SHP77 (cell line): ENCODE measurements around the gene NTRK2.

Source experiments
- DNase-seq, 2 experiments: peaks; one replicate each; lab custom pipeline; 2025; lab: John Stamatoyannopoulos, UW

Gene NTRK2

DNA sequence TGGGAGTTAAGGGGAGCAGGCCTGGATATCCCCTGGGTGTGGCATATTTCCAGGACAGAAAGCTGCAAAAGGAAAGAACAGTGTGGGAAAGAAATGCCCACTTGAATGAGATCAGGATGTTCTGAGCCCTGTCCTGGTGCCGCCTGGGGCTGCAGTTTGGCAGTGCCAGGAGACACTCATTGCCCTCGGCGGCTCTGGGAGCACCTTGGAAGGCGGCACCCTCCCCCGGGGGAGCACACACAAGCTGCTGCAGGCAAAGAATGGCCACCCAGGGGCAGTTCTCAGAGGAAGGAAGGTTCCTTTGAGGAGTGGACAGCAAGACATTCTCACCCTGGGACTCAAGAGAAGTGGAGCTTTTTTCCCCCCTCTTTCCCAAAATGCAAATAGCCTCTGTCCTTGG lies 305.3 kb downstream of the NTRK2 start:
- no peak for DNase-seq

GRCh38 chr9:84975926-84976325 lies 306.4 kb downstream of the NTRK2 start:
- no peak for DNase-seq

DNA sequence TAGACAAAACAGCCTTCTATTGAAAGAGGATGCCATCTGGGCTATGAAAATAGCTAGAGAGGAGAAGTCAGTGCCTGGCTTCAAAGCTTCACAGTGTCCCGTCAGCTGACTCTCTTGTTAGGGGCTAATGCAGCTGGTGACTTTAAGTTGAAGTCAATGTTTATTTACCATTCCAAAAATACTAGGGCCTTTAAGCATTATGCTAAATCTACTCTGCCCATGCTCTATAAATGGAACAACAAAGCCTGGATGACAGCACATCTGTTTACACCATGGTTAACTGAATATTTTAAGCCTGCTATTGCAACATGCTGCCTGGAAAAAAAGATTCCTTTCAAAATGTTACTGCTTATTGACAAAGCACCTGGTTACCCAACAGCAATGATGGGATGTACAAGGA lies 309.1 kb downstream of the NTRK2 start:
- DNase-seq: no peak

DNA sequence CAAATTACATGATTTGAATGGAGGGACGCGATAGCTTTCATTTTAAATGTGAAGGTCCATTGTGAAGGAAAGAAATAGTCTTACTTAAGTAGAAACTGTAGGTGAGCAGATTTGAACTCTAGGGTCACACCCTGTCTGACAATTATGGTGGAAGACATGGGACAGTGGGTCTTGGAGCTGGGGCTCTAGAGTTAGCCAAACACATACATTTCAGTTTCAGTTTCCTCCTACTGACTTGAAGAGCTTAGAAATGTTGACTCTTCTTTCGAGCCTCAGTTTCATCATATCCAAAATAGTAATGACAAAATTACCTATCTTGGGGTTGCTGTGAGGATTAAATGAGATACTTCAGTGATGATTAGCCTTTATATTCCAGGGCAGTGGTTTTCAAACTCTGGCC lies 314.2 kb downstream of the NTRK2 start:
- no peak for DNase-seq

GRCh38 chr9:84988621-84989020 lies 319.1 kb downstream of the NTRK2 start:
- no peak for DNase-seq

DNA sequence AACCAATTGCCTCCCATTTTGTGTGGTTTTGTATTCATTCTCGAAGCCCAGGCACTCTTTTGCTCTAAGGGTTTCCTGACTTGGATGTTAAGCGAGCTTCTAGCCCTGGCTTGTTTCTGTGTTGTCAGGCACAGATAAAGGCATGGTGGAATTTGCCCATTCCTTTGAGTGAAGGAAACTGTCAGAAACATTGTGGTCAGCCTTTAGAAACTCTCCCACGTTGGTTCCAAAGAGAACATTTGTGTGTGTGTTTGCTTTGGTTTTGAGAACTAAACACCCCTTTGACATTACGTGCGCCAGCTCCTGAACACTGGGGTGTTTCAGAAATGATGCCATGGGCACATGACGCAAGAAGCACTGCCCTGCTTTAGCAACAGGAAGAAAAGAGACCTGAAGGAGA lies 320.9 kb downstream of the NTRK2 start:
- DNase-seq: no peak

DNA sequence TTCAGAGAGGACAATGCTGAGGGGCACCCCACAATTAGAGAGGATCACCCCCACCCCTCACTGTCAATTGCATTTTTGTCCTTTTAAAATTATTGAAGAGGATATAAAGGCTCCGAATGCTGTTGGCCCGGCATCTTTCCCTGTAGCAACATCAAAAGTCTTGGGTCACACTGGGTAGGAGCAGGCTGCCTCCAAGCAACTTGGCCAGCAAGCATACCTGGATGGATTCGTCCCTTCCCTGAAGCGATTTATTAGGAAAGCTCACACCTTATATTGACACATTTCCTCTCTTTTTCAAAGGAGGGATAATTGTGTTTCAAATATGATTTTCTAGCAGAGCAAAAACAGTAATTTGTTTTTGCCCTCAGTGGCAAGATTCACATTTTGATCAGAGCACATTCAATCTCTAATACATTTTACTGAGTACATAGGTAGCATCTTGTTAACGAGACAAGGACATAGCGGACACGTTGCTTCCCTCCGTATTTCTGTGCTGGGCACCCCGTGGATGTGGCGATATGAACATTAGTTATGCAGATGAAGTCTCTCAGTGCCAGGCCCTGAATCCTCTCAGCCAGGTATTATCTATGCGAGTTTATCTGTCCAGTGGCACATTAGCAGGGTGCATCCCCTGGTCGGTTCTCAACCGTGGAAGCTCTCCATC lies 321.5 kb downstream of the NTRK2 start:
- DNase-seq: no peak

DNA sequence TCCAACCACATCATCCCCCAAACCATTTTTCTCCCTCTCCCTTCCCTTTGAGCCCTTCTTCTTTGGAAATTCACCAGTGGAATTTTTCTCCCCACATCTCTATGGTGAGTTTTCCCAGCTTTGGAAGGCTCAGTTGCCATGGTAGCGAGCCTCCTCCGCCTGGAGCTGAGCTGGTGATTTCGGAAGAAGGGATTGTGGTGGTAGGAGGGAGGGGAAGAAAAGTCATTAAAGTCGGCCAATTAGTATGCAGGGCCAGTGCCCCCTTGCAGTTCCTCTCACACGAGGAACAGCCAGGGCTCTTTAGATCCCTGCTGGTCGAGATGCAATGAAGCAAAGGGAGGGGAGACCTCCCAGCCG lies 322.0 kb downstream of the NTRK2 start:
- no peak for DNase-seq

DNA sequence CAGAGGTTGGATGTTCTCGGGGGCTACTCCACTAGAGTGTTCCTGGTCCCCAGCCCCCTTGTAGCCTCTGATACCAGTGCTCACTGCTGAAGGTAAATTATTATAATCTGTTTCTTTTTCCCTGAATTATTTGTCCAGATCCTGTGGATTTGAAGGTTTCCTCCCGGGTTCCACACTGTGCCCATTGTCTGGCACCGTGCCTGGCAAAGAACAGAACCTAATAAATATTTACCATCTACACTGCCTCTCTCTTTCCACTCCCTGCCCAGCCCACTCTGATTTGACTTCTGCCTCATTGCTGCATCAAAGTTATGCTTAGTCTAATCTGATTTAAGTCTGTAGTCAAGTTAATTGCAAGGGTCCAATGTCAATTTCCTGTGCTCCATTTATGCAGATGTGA lies 322.9 kb downstream of the NTRK2 start:
- DNase-seq: no peak

- DNase-seq: no peak
Observed at GRCh38 chr9:84993105-84993504, 323.6 kb downstream of the NTRK2 start.

- no peak for DNase-seq
Observed at GRCh38 chr9:84996029-84996428, 326.5 kb downstream of the NTRK2 start.

- DNase-seq: no peak
Observed at GRCh38 chr9:84996716-84997115, 327.2 kb downstream of the NTRK2 start.

GRCh38 chr9:84997472-84997871 lies 327.9 kb downstream of the NTRK2 start:
- DNase-seq: no peak

GRCh38 chr9:84998639-84999038 lies 329.1 kb downstream of the NTRK2 start:
- DNase-seq: no peak

DNA sequence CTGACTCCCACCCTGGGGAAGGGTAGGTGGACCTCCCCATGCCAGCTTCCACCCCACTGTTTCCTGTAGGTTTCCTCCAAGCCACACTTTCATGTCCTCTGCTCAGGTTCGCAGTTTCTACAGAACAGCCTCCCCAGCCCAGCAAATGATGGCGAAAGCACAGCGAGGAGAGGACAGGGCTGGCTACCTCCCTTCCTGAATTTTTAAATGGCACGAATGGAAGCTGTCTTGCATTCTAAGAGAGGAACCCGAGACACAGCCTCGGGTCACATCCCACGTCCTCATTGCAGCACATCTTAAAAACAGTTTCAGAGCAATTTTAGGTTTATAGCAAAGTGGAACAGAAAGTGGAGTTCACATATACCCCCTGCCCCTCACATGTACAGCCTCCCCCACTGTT lies 330.3 kb downstream of the NTRK2 start:
- DNase-seq: no peak

- DNase-seq: no peak
Observed at GRCh38 chr9:85001925-85002324, 332.4 kb downstream of the NTRK2 start.

- no peak for DNase-seq
Observed at GRCh38 chr9:85004818-85005413, 335.4 kb downstream of the NTRK2 start.

DNA sequence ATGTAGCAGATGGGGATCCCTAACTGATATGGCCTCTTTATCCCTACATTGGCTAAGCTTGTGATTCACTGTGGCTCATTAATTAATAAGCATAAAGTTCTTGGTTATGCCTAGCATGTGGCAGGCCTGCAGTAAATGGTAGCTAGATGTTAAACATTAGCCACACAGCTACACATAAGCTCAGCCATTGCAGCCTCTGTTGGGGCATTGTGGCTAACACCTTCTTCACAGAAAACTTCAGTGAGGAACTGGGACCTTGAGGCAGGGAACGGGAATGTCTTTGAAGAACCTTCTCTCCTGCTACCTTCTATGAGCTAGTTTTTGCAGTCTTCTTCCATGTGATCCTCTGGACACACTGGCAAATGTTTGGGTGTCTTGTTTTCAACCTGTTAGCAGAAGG lies 338.2 kb downstream of the NTRK2 start:
- DNase-seq: no peak

DNA sequence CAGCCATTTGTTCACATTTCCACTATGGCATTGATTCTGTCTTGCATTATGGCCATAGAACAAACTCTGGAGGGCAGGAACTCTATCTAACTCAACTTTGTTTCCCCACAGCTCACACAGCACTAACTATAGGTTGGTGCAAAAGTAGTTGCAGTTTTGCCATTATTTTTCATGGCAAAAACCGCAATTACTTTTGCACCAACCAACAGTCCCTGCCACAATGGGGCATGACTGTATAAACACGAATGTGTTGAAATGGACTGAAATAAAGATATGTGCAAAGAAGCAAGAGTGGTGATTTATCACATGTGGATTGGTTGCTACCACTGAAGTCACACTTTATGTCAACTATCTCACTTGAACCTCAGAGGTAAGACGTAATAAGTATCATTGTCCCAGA lies 338.7 kb downstream of the NTRK2 start:
- no peak for DNase-seq

GRCh38 chr9:85009251-85009650 lies 339.7 kb downstream of the NTRK2 start:
- DNase-seq: no peak

DNA sequence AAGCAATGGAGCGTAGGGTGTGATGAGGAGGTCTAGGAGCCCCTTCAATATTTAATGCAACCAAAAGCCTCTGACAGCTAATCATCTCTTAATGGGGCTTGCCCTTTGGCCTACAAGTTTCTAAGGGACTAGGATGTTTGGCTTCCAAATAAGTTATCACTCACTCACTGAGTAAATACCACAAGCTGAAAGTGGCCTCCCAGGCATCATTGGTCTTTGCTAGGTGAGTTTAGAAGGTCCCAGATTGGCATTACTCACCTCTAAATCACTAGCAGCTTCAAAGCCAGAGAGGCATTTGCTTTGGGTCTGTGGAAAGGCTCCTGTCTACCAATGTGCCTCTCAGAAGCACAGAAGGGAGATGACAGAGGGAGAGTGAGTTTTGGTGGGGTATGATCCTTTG lies 344.2 kb downstream of the NTRK2 start:
- no peak for DNase-seq

GRCh38 chr9:85014292-85014691 lies 344.8 kb downstream of the NTRK2 start:
- DNase-seq: no peak

DNA sequence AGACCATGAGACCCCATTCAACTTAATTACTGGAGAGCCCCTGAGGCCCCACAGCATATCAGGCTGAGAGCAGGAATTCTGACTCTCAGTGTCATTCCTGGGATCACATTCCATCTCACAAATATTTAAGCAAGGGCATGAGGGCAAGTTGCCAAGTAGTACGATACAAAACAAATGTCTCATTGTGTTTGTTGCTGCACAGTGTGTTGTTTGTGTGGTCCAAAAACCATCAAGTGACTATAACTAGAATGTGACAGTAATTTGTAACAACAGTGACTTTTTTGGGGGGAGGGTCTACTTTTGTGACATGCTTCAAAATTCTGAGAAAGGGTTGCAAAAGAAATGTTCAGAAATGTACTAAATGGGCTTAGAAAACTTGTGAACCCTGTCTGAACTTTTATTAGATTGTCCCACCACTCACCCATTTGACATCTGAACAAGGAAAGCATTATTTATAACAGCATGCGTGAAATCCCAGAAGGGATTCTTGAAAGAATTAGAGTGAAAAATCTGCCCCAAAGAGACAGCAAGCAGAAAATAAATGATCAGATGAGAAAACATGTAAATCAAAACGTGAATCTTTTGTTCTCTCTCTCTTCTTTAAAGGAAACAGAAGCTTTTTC lies 347.0 kb downstream of the NTRK2 start:
- DNase-seq: no peak

- no peak for DNase-seq
Observed at GRCh38 chr9:85020791-85021190, 351.3 kb downstream of the NTRK2 start.
